ENCODE data around the gene AFF4.
"Not testable (repeated sequence)": the region's sequence is repeated elsewhere in the genome, so short reads cannot be mapped to it uniquely, and the experiment has no call there.

Gene AFF4

GRCh38 chr5:132865668-132866341, 97.6 kb downstream of the AFF4 start:
- no peaks in the 10 kb centered on the region for H3K9me3 ChIP-seq (replicated peaks in 1 of 11)
- peak overlapping the region; percentile 74 to 95 (median 87) for H3K4me2 ChIP-seq
- peak overlapping the region; percentile 85 to 93 (median 91) for H3K27ac ChIP-seq
- TF ChIP-seq Cebpa-rat (IDR thresholded peaks at IDR 0.05): no peak
- peak overlapping the region; percentile 68 to 95 (median 82) for H3K4me3 ChIP-seq
- H3K27me3 ChIP-seq: no peaks in the 10 kb centered on the region
- H3K4me1 ChIP-seq: peaks cover 23 to 48% (median 28%) of the 10 kb centered on the region in 10 experiments
- H4K20me1 ChIP-seq: peaks cover 0 to 30% (median 7%) of the 10 kb centered on the region in 11 experiments; a peak in 10 of 22 replicates
- peak overlapping the region; percentile 85 to 93 (median 88) for H3K9ac ChIP-seq
- peaks cover 27 to 36% (median 34%) of the 10 kb centered on the region in 11 experiments for H3K36me3 ChIP-seq

GRCh38 chr5:132860742-132861141, 102.7 kb downstream of the AFF4 start:
- H3K27me3 ChIP-seq: no peaks in the 10 kb centered on the region
- TF ChIP-seq Cebpa-rat (IDR thresholded peaks at IDR 0.05): no peak
- H3K4me3 ChIP-seq: no peak overlapping the region
- no peak overlapping the region for H3K27ac ChIP-seq
- no peaks in the 10 kb centered on the region for H3K9me3 ChIP-seq (replicated peaks in 1 of 11)
- H3K9ac ChIP-seq: no peak overlapping the region
- no peak overlapping the region for H3K4me2 ChIP-seq
- H4K20me1 ChIP-seq: no peaks in the 10 kb centered on the region
- peaks cover 5 to 15% (median 10%) of the 10 kb centered on the region in 10 experiments for H3K4me1 ChIP-seq
- H3K36me3 ChIP-seq: no peaks in the 10 kb centered on the region

GRCh38 chr5:132859889-132860437, 103.5 kb downstream of the AFF4 start:
- Histone ChIP-seq H3K4me1 (peaks cover 0 to 10% (median 2%) of the 10 kb centered on the region in 10 experiments; a peak in 10 of 20 replicates), H4K20me1 (no peaks in the 10 kb centered on the region), H3K27ac (no peak overlapping the region), H3K4me3 (no peak overlapping the region), H3K4me2 (no peak overlapping the region), H3K27me3 (no peaks in the 10 kb centered on the region), H3K9me3 (replicated peaks in 1 of 11) (no peaks in the 10 kb centered on the region), H3K36me3 (no peaks in the 10 kb centered on the region), H3K9ac (no peak overlapping the region)
- no peak for TF ChIP-seq Cebpa-rat (IDR thresholded peaks at IDR 0.05)

GRCh38 chr5:132856011-132856410, 107.4 kb downstream of the AFF4 start:
- Histone ChIP-seq H3K9ac (no peak overlapping the region), H3K4me1 (peaks cover 4 to 11% (median 7%) of the 10 kb centered on the region in 10 experiments; a peak in 13 of 20 replicates), H3K4me2 (no peak overlapping the region), H3K27ac (no peak overlapping the region), H3K36me3 (no peaks in the 10 kb centered on the region), H4K20me1 (no peaks in the 10 kb centered on the region), H3K27me3 (no peaks in the 10 kb centered on the region), H3K4me3 (no peak overlapping the region), H3K9me3 (replicated peaks in 1 of 11) (no peaks in the 10 kb centered on the region)
- no peak for TF ChIP-seq Cebpa-rat (IDR thresholded peaks at IDR 0.05)

- not testable (repeated sequence) for H3K4me2 ChIP-seq; H3K9ac ChIP-seq; H3K36me3 ChIP-seq; H3K27ac ChIP-seq; H3K9me3 ChIP-seq (replicated peaks in 1 of 11); H4K20me1 ChIP-seq; H3K27me3 ChIP-seq; H3K4me3 ChIP-seq
- H3K4me1 ChIP-seq: peaks cover 4 to 11% (median 7%) of the 10 kb centered on the region in 10 experiments; a peak in 13 of 20 replicates
These were observed 108.4 kb downstream of the AFF4 start for GRCh38 chr5:132854992-132855391.

GRCh38 chr5:132854301-132854700, 109.1 kb downstream of the AFF4 start:
- no peak for TF ChIP-seq Cebpa-rat (IDR thresholded peaks at IDR 0.05)
- H3K4me2 ChIP-seq: no peak overlapping the region
- no peak overlapping the region for H3K27ac ChIP-seq
- H3K36me3 ChIP-seq: no peaks in the 10 kb centered on the region
- H3K4me1 ChIP-seq: peaks cover 4 to 11% (median 7%) of the 10 kb centered on the region in 10 experiments; a peak in 13 of 20 replicates
- H3K9ac ChIP-seq: no peak overlapping the region
- H3K27me3 ChIP-seq: no peaks in the 10 kb centered on the region
- no peaks in the 10 kb centered on the region for H4K20me1 ChIP-seq
- H3K9me3 ChIP-seq (replicated peaks in 1 of 11): no peaks in the 10 kb centered on the region
- no peak overlapping the region for H3K4me3 ChIP-seq

GRCh38 chr5:132853790-132854189, 109.6 kb downstream of the AFF4 start:
- Histone ChIP-seq H3K36me3 (no peaks in the 10 kb centered on the region), H3K27ac (no peak overlapping the region), H3K9me3 (replicated peaks in 1 of 11) (no peaks in the 10 kb centered on the region), H3K4me3 (no peak overlapping the region), H3K4me2 (peak overlapping the region in 8 of 11 experiments; percentile 9 to 49 (median 26); a peak in 7 of 22 replicates), H3K27me3 (no peaks in the 10 kb centered on the region), H4K20me1 (no peaks in the 10 kb centered on the region), H3K9ac (no peak overlapping the region), H3K4me1 (peaks cover 4 to 11% (median 7%) of the 10 kb centered on the region in 10 experiments; a peak in 13 of 20 replicates)
- no peak for TF ChIP-seq Cebpa-rat (IDR thresholded peaks at IDR 0.05)

- no peaks in the 10 kb centered on the region for H3K36me3 ChIP-seq
- no peak overlapping the region for H3K4me3 ChIP-seq
- H3K4me1 ChIP-seq: peaks cover 4 to 11% (median 7%) of the 10 kb centered on the region in 10 experiments; a peak in 13 of 20 replicates
- no peaks in the 10 kb centered on the region for H4K20me1 ChIP-seq
- no peak for TF ChIP-seq Cebpa-rat (IDR thresholded peaks at IDR 0.05)
- H3K27ac ChIP-seq: no peak overlapping the region
- H3K9me3 ChIP-seq (replicated peaks in 1 of 11): no peaks in the 10 kb centered on the region
- peak overlapping the region in 5 of 11 experiments; percentile 9 to 49 (median 37); a peak in 4 of 22 replicates for H3K4me2 ChIP-seq
- H3K27me3 ChIP-seq: no peaks in the 10 kb centered on the region
- H3K9ac ChIP-seq: no peak overlapping the region
These were observed 110.1 kb downstream of the AFF4 start for GRCh38 chr5:132853323-132853722.

GRCh38 chr5:132850066-132850465, 113.4 kb downstream of the AFF4 start:
- no peaks in the 10 kb centered on the region for H3K9me3 ChIP-seq (replicated peaks in 1 of 11)
- H3K36me3 ChIP-seq: no peaks in the 10 kb centered on the region

More at GRCh38 chr5:132850066-132850465, 113.4 kb downstream of the AFF4 start:
- no peaks in the 10 kb centered on the region for H3K27me3 ChIP-seq
- no peak for TF ChIP-seq Cebpa-rat (IDR thresholded peaks at IDR 0.05)
- H3K4me3 ChIP-seq: no peak overlapping the region
- no peak overlapping the region for H3K4me2 ChIP-seq
- no peak overlapping the region for H3K27ac ChIP-seq
- H4K20me1 ChIP-seq: no peaks in the 10 kb centered on the region
- peaks cover 4 to 11% (median 7%) of the 10 kb centered on the region in 10 experiments; a peak in 13 of 20 replicates for H3K4me1 ChIP-seq
- H3K9ac ChIP-seq: no peak overlapping the region

All from BLaER1 treated with 17β-estradiol and CSF1 and Interleukin-3, amounts not matched to agents 10 nM and 100 nM (cell line).